Chondrocyte (in vitro differentiated cells): ENCODE measurements around the gene PTK6. TPM values are rescaled to one million over a fixed set of nuclear protein-coding genes. Genes with fewer than 3 reads are reported as not detected.

ENCODE experiments used
- DNase-seq: peaks from one replicate; pipeline ENCODE4 v3.0.0; 2021; ENCODE audit warnings: mixed read lengths, low spot score
- H3K27ac Mint-ChIP-seq: one replicate; pipeline ENCODE4 v1.8.0; 2021; ENCODE audit warnings: mild to moderate bottlenecking, moderate library complexity, mixed read lengths; ENCODE audit not compliant: unreplicated experiment
- H3K27me3 Mint-ChIP-seq: 2 replicates; pipeline ENCODE4 v1.8.0; 2021; ENCODE audit warnings: low read depth, mixed read lengths
- H3K36me3 Mint-ChIP-seq: 2 replicates; pipeline ENCODE4 v1.8.0; 2021; ENCODE audit warnings: low read depth, mixed read lengths
- H3K4me1 Mint-ChIP-seq: 2 replicates; pipeline ENCODE4 v1.8.0; 2021; ENCODE audit warnings: low read depth, mild to moderate bottlenecking, mixed read lengths
- H3K4me3 Mint-ChIP-seq: one replicate; pipeline ENCODE4 v1.8.0; 2021; ENCODE audit warnings: mild to moderate bottlenecking, moderate library complexity, mixed read lengths; ENCODE audit not compliant: unreplicated experiment
- H3K9me3 Mint-ChIP-seq: 2 replicates; pipeline ENCODE4 v1.8.0; 2021; ENCODE audit warnings: low read depth, mixed read lengths
- CTCF ChIP-seq: fragments of 200-600 bp; sonication (generic); IDR thresholded peaks from 2 replicates; pipeline ENCODE4 v1.5.0; 2021; ENCODE audit warnings: antibody characterized with exemption, mild to moderate bottlenecking, moderate library complexity
- total RNA-seq: library from RNA; stranded (reverse); gene quantifications from 3 replicates; pipeline ENCODE4 v1.2.1, GENCODE V29; 2021

The PTK6 gene
- total RNA-seq, 1 donor from 2014 or later, result not detected

- no peak overlapping the region for H3K4me3 Mint-ChIP-seq
- H3K27me3 Mint-ChIP-seq, result peaks cover 4% of the 10 kb centered on the region
- H3K36me3 Mint-ChIP-seq, result no peaks in the 10 kb centered on the region
- no peak overlapping the region for H3K27ac Mint-ChIP-seq
- TF ChIP-seq CTCF, result no peak
- peak; percentile 83 for DNase-seq
- H3K9me3 Mint-ChIP-seq, result peaks cover 5% of the 10 kb centered on the region
- no peaks in the 10 kb centered on the region for H3K4me1 Mint-ChIP-seq
These were observed 43.6 kb downstream of the PTK6 start for GRCh38 chr20:63493563-63494020.

GRCh38 chr20:63492982-63493381 is 44.2 kb downstream of the PTK6 start:
- Mint-ChIP-seq H3K27ac (no peak overlapping the region), H3K9me3 (peaks cover 5% of the 10 kb centered on the region), H3K4me1 (no peaks in the 10 kb centered on the region), H3K4me3 (no peak overlapping the region), H3K27me3 (peaks cover 4% of the 10 kb centered on the region), H3K36me3 (no peaks in the 10 kb centered on the region)
- no peak for TF ChIP-seq CTCF
- peak; percentile 59 for DNase-seq

- no peak for TF ChIP-seq CTCF
- Mint-ChIP-seq H3K4me3 (no peak overlapping the region), H3K27ac (no peak overlapping the region), H3K27me3 (peaks cover 4% of the 10 kb centered on the region), H3K9me3 (peaks cover 5% of the 10 kb centered on the region), H3K36me3 (no peaks in the 10 kb centered on the region), H3K4me1 (no peaks in the 10 kb centered on the region)
- no peak for DNase-seq
These were observed 44.7 kb downstream of the PTK6 start for GRCh38 chr20:63492518-63492917.

GRCh38 chr20:63491635-63492230 is 45.4 kb downstream of the PTK6 start:
- no peak for TF ChIP-seq CTCF
- Mint-ChIP-seq H3K4me1 (no peaks in the 10 kb centered on the region), H3K27ac (no peak overlapping the region), H3K4me3 (no peak overlapping the region), H3K9me3 (peaks cover 5% of the 10 kb centered on the region), H3K27me3 (peaks cover 6% of the 10 kb centered on the region), H3K36me3 (no peaks in the 10 kb centered on the region)
- no peak for DNase-seq

GRCh38 chr20:63491078-63491477 is 46.1 kb downstream of the PTK6 start:
- peaks cover 7% of the 10 kb centered on the region for H3K9me3 Mint-ChIP-seq
- peak; percentile 66 for DNase-seq
- no peaks in the 10 kb centered on the region for H3K4me1 Mint-ChIP-seq
- H3K27ac Mint-ChIP-seq, result no peak overlapping the region
- H3K27me3 Mint-ChIP-seq, result peaks cover 6% of the 10 kb centered on the region
- TF ChIP-seq CTCF, result no peak
- H3K36me3 Mint-ChIP-seq, result no peaks in the 10 kb centered on the region
- no peak overlapping the region for H3K4me3 Mint-ChIP-seq
